Lung (tissue), 12 donors: Measurements from ENCODE around the gene ARHGEF28. TPM values are rescaled to one million over a fixed set of nuclear protein-coding genes. Genes with fewer than 3 reads are reported as not detected.

Experiments used
- ATAC-seq: fragments of 200-7000 bp; cut with Tn5 transposase; one replicate; pipeline ENCODE4 v1.9.1; 2020; ENCODE audit warnings: moderate number of reproducible peaks; ENCODE audit not compliant: insufficient read depth, low FRiP score
- DNase-seq, 3 donors: peaks; one replicate each; pipeline ENCODE4 v3.0.0-alpha.2; 2013 to 2017
- H3K27ac ChIP-seq, 2 donors: one replicate each; pipeline ENCODE4 v1.5.1; 2013; ENCODE audit warnings: mild to moderate bottlenecking in 2 of 2, moderate library complexity in 2 of 2, control low read depth in 1 of 2, inconsistent platforms in 1 of 2, low read depth in 1 of 2, low read length in 1 of 2
- H3K27me3 ChIP-seq, 3 donors: one replicate each; pipeline ENCODE4 v1.5.1; 2013; ENCODE audit warnings: low read length in 2 of 3; ENCODE audit not compliant: control insufficient read depth in 3 of 3, insufficient read depth in 3 of 3
- H3K36me3 ChIP-seq, 4 donors: one replicate each; pipeline ENCODE4 v1.5.1; 2013; ENCODE audit warnings: low read length in 4 of 4, mild to moderate bottlenecking in 1 of 4, moderate library complexity in 1 of 4; ENCODE audit not compliant: control insufficient read depth in 4 of 4, insufficient read depth in 4 of 4
- H3K4me1 ChIP-seq, 5 donors: one replicate each; pipeline ENCODE4 v1.5.1; 2013; ENCODE audit warnings: low read length in 5 of 5, mild to moderate bottlenecking in 2 of 5, moderate library complexity in 1 of 5; ENCODE audit not compliant: control insufficient read depth in 5 of 5, insufficient read depth in 5 of 5
- H3K4me3 ChIP-seq: one replicate; pipeline ENCODE4 v1.5.1; 2013; ENCODE audit warnings: mild to moderate bottlenecking, control low read depth, moderate library complexity
- H3K9ac ChIP-seq, 2 donors: one replicate each; pipeline ENCODE4 v1.5.1; 2013; ENCODE audit warnings: low read length in 2 of 2, control low read depth in 1 of 2; ENCODE audit not compliant: insufficient read depth in 1 of 2
- H3K9me3 ChIP-seq, 4 donors: one replicate each; pipeline ENCODE4 v1.5.1; 2013; ENCODE audit warnings: low read length in 3 of 4, mild to moderate bottlenecking in 1 of 4, moderate library complexity in 1 of 4; ENCODE audit not compliant: control insufficient read depth in 4 of 4, insufficient read depth in 3 of 4
- WGBS, 2 donors: extraction: QIAGEN DNeasy Blood & Tissue Kit; methylation state at CpG; one replicate each; pipeline ENCODE4 v1.1.7; 2013; 5-methylcytosine and 5-hydroxymethylcytosine counted together
- polyA plus RNA-seq, 2 donors: library from polyadenylated mRNA; stranded (reverse); fragments of 200-250 nt; gene quantifications; one replicate each; pipeline ENCODE4 v1.2.1, GENCODE V29; 2013
- total RNA-seq, 2 donors: library from RNA; depleted of rRNA in 1 of 2; stranded (reverse); fragments of >200 nt in 1 of 2; gene quantifications; one replicate each; pipeline ENCODE4 v1.2.1, GENCODE V29; 2014 to 2021
- TF ChIP-seq, protein P1 (sequence below): IDR thresholded peaks from 2 replicates; pipeline ENCODE4 v1.5.1; 2012; ENCODE audit warnings: mild to moderate bottlenecking; ENCODE audit errors: control extremely low read depth, extremely low read depth
- donor health status: control.
- donor health status: control.
- donor health status: Bipolar disorder and iron deficiency.
- donor health status: healthy.
- donor health status: DM: yes; HTN: yes; CAD: no.

ARHGEF28 gene
- total and polyA plus RNA-seq, 4 donors: 3.0 to 13.0 (median 10.0) TPM

DNA sequence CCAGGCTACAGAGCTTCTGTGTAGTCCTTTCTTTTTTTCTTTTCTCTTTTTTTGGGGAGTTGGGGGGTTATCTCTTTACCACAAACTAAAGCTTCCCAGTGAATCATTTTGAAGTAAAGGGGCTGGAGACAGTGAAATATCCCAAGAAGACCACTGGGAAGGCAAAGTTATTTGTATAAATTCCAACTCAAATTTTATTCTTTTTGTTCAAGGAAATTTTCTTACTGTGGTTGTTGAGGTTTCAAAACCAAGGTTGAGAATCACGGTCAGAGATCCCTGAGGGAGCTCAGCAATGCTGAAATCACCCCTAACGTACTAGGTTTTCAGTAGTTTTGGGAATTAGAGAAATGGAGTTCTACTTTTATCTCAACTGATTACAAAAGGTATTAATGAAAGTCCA, 175.7 kb downstream of the ARHGEF28 start:
- Histone ChIP-seq H3K9me3 (no peaks in the 10 kb centered on the region), H3K27ac (no peak overlapping the region), H3K27me3 (no peaks in the 10 kb centered on the region), H3K36me3 (peaks cover 0 to 1% (median 0%) of the 10 kb centered on the region in 4 donors), H3K9ac (no peak overlapping the region), H3K4me3 (no peak overlapping the region), H3K4me1 (peaks cover 0 to 3% (median 0%) of the 10 kb centered on the region in 5 donors)
- TF ChIP-seq, protein P1, sequence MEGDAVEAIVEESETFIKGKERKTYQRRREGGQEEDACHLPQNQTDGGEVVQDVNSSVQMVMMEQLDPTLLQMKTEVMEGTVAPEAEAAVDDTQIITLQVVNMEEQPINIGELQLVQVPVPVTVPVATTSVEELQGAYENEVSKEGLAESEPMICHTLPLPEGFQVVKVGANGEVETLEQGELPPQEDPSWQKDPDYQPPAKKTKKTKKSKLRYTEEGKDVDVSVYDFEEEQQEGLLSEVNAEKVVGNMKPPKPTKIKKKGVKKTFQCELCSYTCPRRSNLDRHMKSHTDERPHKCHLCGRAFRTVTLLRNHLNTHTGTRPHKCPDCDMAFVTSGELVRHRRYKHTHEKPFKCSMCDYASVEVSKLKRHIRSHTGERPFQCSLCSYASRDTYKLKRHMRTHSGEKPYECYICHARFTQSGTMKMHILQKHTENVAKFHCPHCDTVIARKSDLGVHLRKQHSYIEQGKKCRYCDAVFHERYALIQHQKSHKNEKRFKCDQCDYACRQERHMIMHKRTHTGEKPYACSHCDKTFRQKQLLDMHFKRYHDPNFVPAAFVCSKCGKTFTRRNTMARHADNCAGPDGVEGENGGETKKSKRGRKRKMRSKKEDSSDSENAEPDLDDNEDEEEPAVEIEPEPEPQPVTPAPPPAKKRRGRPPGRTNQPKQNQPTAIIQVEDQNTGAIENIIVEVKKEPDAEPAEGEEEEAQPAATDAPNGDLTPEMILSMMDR: no peak
- WGBS, 2 donors: 80 to 93% methylated on average over 2 of the region's 2 CpGs
- no peak for DNase-seq
- ATAC-seq: no peak

DNA sequence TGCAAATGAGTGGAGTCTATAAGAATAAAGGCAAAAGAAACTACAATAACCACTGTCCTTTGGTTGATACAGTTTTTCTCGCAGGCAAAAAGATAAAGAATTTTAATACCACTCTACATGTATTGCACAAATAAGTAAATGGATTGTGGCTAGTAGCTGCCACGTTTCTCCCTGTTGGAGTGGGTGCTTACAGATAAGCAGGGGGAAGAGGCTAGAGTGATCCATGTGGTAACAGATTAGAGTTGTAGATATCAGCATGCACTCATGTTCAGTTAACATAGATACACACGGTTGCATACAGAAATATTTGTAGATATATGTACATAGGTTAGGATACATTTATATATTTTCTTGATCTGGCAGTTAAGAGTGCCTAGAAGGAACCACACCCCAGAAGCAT, 179.5 kb downstream of the ARHGEF28 start:
- DNase-seq: no peak
- no peak overlapping the region for H3K9ac ChIP-seq
- H3K27ac ChIP-seq: no peak overlapping the region
- ATAC-seq: no peak
- TF ChIP-seq, protein P1: no peak
- no peaks in the 10 kb centered on the region for H3K4me1 ChIP-seq
- H3K9me3 ChIP-seq: no peaks in the 10 kb centered on the region
- WGBS, 2 donors: 49 to 72% methylated on average over 3 of the region's 3 CpGs
- H3K27me3 ChIP-seq: no peaks in the 10 kb centered on the region
- no peak overlapping the region for H3K4me3 ChIP-seq
- peaks cover 0 to 1% (median 0%) of the 10 kb centered on the region in 4 donors for H3K36me3 ChIP-seq

DNA sequence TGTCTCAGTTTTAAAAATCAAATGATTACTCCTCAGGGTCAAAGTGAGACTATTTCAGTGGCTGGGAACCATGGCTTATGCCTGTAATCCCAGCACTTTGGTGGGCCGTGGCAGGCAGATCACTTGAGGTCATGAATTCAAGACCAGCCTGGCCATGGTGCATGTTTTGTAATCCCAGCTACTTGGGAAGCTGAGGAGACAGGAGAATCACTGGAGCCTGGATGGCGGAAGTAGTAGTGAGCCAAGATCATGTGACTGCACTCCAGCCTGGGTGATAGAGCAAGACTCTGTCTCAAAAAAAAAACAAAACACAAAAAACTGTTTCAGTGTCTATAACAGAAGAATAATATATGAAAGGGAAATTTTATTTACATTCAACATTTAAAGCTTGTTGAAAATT, 182.9 kb downstream of the ARHGEF28 start:
- DNase-seq: no peak
- Histone ChIP-seq H3K4me3 (no peak overlapping the region), H3K27ac (no peak overlapping the region), H3K27me3 (no peaks in the 10 kb centered on the region), H3K36me3 (peaks cover 0 to 1% (median 0%) of the 10 kb centered on the region in 4 donors), H3K4me1 (peaks cover 0 to 1% (median 0%) of the 10 kb centered on the region in 5 donors), H3K9ac (no peak overlapping the region), H3K9me3 (no peaks in the 10 kb centered on the region)
- ATAC-seq: no peak
- WGBS, 2 donors: 82 to 93% methylated on average over 2 of the region's 2 CpGs
- TF ChIP-seq, protein P1: no peak

DNA sequence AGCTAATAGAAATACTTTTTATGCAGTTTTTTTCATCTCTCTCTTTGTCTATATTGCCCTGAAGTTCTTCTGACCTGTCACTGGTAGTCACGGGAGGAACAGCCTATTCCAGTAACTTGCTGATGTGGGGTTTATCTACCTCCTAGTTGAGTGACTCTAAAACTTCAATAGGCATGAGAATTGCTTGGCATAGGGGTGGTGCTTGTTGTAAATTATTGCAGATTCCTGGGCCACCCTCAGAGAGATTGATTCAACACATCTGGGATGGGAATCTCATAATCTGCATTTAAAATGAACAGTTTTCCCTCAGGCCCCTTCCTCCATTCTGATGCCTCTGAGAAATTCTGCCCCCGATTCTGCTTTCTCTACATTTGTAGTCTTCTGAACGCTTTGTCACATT, 184.4 kb downstream of the ARHGEF28 start:
- DNase-seq: no peak
- H3K9ac ChIP-seq: no peak overlapping the region
- H3K27ac ChIP-seq: no peak overlapping the region
- H3K4me1 ChIP-seq: peaks cover 0 to 1% (median 0%) of the 10 kb centered on the region in 5 donors
- ATAC-seq: no peak
- H3K36me3 ChIP-seq: no peaks in the 10 kb centered on the region
- TF ChIP-seq, protein P1: no peak
- WGBS, 2 donors: 90 to 99% methylated on average over 3 of the region's 3 CpGs
- no peaks in the 10 kb centered on the region for H3K9me3 ChIP-seq
- no peaks in the 10 kb centered on the region for H3K27me3 ChIP-seq
- no peak overlapping the region for H3K4me3 ChIP-seq
